Right lobe of liver (tissue), 6 donors: Measurements from ENCODE around the gene THPO. TPM values are rescaled to one million over a fixed set of nuclear protein-coding genes. Genes with fewer than 3 reads are reported as not detected.
A peak's percentile ranks its signal among the peaks of the same experiment; 100 is the strongest.

Experiments used
- ATAC-seq, 4 donors: fragments of 200-7000 bp; cut with Tn5 transposase; one replicate each; pipeline ENCODE4 v1.9.1; 2020; ENCODE audit warnings: mild to moderate bottlenecking in 4 of 4, moderate library complexity in 4 of 4
- DNase-seq, 3 donors: peaks; one replicate each; pipeline ENCODE4 v3.0.0-alpha.2; 2020
- H3K27ac ChIP-seq, 3 donors: fragments of 200-600 bp; one replicate each; pipeline ENCODE4 v1.8.0; 2022
- H3K27me3 ChIP-seq, 2 donors: fragments of 200-600 bp; one replicate each; pipeline ENCODE4 v1.8.0; 2022
- H3K36me3 ChIP-seq, 4 donors: fragments of 200-600 bp; sonication (generic) in 1 of 4; one replicate each; pipeline versions ENCODE4 v1.5.1 to v1.8.0; 2017 to 2022; ENCODE audit warnings: control low read depth in 1 of 4
- H3K4me1 ChIP-seq, 4 donors: fragments of 200-600 bp; sonication (generic) in 1 of 4; one replicate each; pipeline versions ENCODE4 v1.5.1 to v1.8.0; 2017 to 2022; ENCODE audit warnings: control low read depth in 1 of 4
- H3K4me3 ChIP-seq, 3 donors: fragments of 200-600 bp; one replicate each; pipeline ENCODE4 v1.8.0; 2022
- H3K9me3 ChIP-seq, 4 donors: fragments of 200-600 bp; sonication (generic) in 1 of 4; one replicate each; pipeline versions ENCODE4 v1.5.1 to v1.8.0; 2017 to 2022; ENCODE audit warnings: control low read depth in 1 of 4
- CTCF ChIP-seq, 4 donors: fragments of 200-600 bp in 3 of 4; fragments of 450-650 bp in 1 of 4; IDR thresholded peaks; one replicate each; pipeline versions ENCODE4 v1.5.1 to v1.8.0; 2016 to 2022; ENCODE audit warnings: antibody characterized with exemption in 4 of 4, mild to moderate bottlenecking in 2 of 4
- POLR2A ChIP-seq: fragments of 450-650 bp; IDR thresholded peaks from one replicate; pipeline ENCODE4 v1.6.1; 2017; ENCODE audit warnings: antibody characterized with exemption, mild to moderate bottlenecking
- WGBS: methylation state at CpG from one replicate; pipeline ENCODE4 v1.1.6; 2018; ENCODE audit warnings: low coverage, low lambda C conversion rate; ENCODE audit not compliant: insufficient coverage; ENCODE audit errors: missing lambda C conversion rate; 5-methylcytosine and 5-hydroxymethylcytosine counted together
- intact Hi-C, 2 donors: fragments of 100-400 bp; cut with DNase I; formaldehyde crosslinking; loops; one replicate each; pipeline versions ENCODE4 v1.11.2 to v1.14.1; 2022
- total RNA-seq, 6 experiments: library from RNA; depleted of rRNA in 2 of 6; stranded (reverse); fragments of >200 nt in 2 of 6; fragmentation: NEBNext Ultra II Directional in 3 of 6; extraction: Animal tissue kit (Norgen Biotek cat#: 25700) in 3 of 6; gene quantifications; one replicate each; pipeline versions ENCODE4 v1.1.0 to v1.2.4, GENCODE V29; 2016 to 2023
- donor health status: DM: no; HTN: yes; CAD: no.
- donor health status: DM: no; HTN: no; CAD: no.
- donor health status: DM: no; HTN: no; CAD: no.
- donor health status: DM: no; HTN: yes; CAD: no.
- donor health status: DM: no; HTN: yes; CAD: no.

The THPO gene
- total RNA-seq, 6 experiments from 2014 or later: 8.2 to 12.1 (median 10.5) TPM

GRCh38 chr3:184391266-184391665, 13.3 kb upstream of the THPO start:
- 71% methylated on average over 1 of the region's 3 CpGs for WGBS
- intact Hi-C loops: no loop called here

GRCh38 chr3:184389935-184390528, 12.0 kb upstream of the THPO start:
- peaks cover 0 to 18% (median 1%) of the 10 kb centered on the region in 4 donors for H3K36me3 ChIP-seq
- no peak overlapping the region for H3K27ac ChIP-seq
- no peaks in the 10 kb centered on the region for H3K27me3 ChIP-seq
- intact Hi-C loops: no loop called here
- no peak for ATAC-seq
- H3K4me3 ChIP-seq: no peak overlapping the region
- TF ChIP-seq POLR2A: no peak
- no peak for TF ChIP-seq CTCF (IDR thresholded peaks at IDR 0.05)
- no peaks in the 10 kb centered on the region for H3K9me3 ChIP-seq
- no peaks in the 10 kb centered on the region for H3K4me1 ChIP-seq
- DNase-seq: no peak
- 74% methylated on average over 4 of the region's 5 CpGs for WGBS

More at GRCh38 chr3:184391266-184391665, 13.3 kb upstream of the THPO start:
- no peaks in the 10 kb centered on the region for H3K4me1 ChIP-seq
- DNase-seq (no peak), ATAC-seq (no peak)
- TF ChIP-seq POLR2A (no peak), CTCF (IDR thresholded peaks at IDR 0.05) (no peak)
- no peak overlapping the region for H3K27ac ChIP-seq
- H3K4me3 ChIP-seq: no peak overlapping the region
- H3K27me3 ChIP-seq: no peaks in the 10 kb centered on the region
- H3K9me3 ChIP-seq: no peaks in the 10 kb centered on the region
- peaks cover 0 to 11% (median 0%) of the 10 kb centered on the region in 4 donors for H3K36me3 ChIP-seq

- intact Hi-C loops: no loop called here
- TF ChIP-seq CTCF (IDR thresholded peaks at IDR 0.05) (no peak), POLR2A (no peak)
- 72% methylated on average over 5 of the region's 5 CpGs for WGBS
- no peak overlapping the region for H3K4me3 ChIP-seq
- peak in 1 of 4 donors; percentile 7 for ATAC-seq
- peaks cover 0 to 23% (median 3%) of the 10 kb centered on the region in 4 donors for H3K36me3 ChIP-seq
- peak in 1 of 3 donors; percentile 35 for DNase-seq
- no peaks in the 10 kb centered on the region for H3K9me3 ChIP-seq
- H3K4me1 ChIP-seq: no peaks in the 10 kb centered on the region
- no peaks in the 10 kb centered on the region for H3K27me3 ChIP-seq
- no peak overlapping the region for H3K27ac ChIP-seq
Observed at GRCh38 chr3:184389384-184389783, 11.4 kb upstream of the THPO start.

- TF ChIP-seq CTCF (IDR thresholded peaks at IDR 0.05): no peak
- TF ChIP-seq POLR2A: no peak
- Histone ChIP-seq H3K27me3 (no peaks in the 10 kb centered on the region), H3K9me3 (no peaks in the 10 kb centered on the region), H3K4me1 (no peaks in the 10 kb centered on the region), H3K36me3 (peaks cover 0 to 25% (median 3%) of the 10 kb centered on the region in 4 donors), H3K4me3 (no peak overlapping the region), H3K27ac (no peak overlapping the region)
- WGBS: 50% methylated on average over 1 of the region's 8 CpGs
- DNase-seq: peak in 1 of 3 donors; percentile 42
- intact Hi-C loops: no loop called here
- no peak for ATAC-seq
Observed at GRCh38 chr3:184388936-184389230, 10.9 kb upstream of the THPO start.
